ENCODE results near the gene ACADSB. TPM values are rescaled to one million over a fixed set of nuclear protein-coding genes. Genes with fewer than 3 reads are reported as not detected.

The ACADSB gene
- total RNA-seq, 3 donors from 2014 or later, result 22.6 to 32.4 (median 31.8) TPM

GRCh38 chr10:123101872-123102271, 93.1 kb downstream of the ACADSB start:
- intact Hi-C loops (cut with DNase I; ENCODE audit: low total_unique reads), result no loop called here

GRCh38 chr10:123102673-123103072, 93.9 kb downstream of the ACADSB start:
- H3K36me3 ChIP-seq, result no peaks in the 10 kb centered on the region
- no peak for TF ChIP-seq CTCF (IDR thresholded peaks at IDR 0.05)
- no peak for TF ChIP-seq POLR2A (IDR thresholded peaks at IDR 0.05)
- no peak for TF ChIP-seq POLR2AphosphoS5 (IDR thresholded peaks at IDR 0.05)
- no peak overlapping the region for H3K4me3 ChIP-seq
- H3K27me3 ChIP-seq, result peaks cover 0 to 16% of the 10 kb centered on the region in 2 donors
- no peaks in the 10 kb centered on the region for H3K9me3 ChIP-seq
- no peak overlapping the region for H3K27ac ChIP-seq
- no peaks in the 10 kb centered on the region for H3K4me1 ChIP-seq
- DNase-seq (ENCODE audit: low spot score in 2 of 2), result no peak
- intact Hi-C loops (cut with DNase I; ENCODE audit: low total_unique reads), result no loop called here

More at GRCh38 chr10:123101872-123102271, 93.1 kb downstream of the ACADSB start:
- no peaks in the 10 kb centered on the region for H3K4me1 ChIP-seq
- DNase-seq (ENCODE audit: low spot score in 2 of 2), result no peak
- H3K9me3 ChIP-seq, result no peaks in the 10 kb centered on the region
- TF ChIP-seq POLR2A (IDR thresholded peaks at IDR 0.05) (no peak), CTCF (IDR thresholded peaks at IDR 0.05) (no peak), POLR2AphosphoS5 (IDR thresholded peaks at IDR 0.05) (no peak)
- peaks cover 0 to 16% of the 10 kb centered on the region in 2 donors for H3K27me3 ChIP-seq
- no peaks in the 10 kb centered on the region for H3K36me3 ChIP-seq
- H3K27ac ChIP-seq, result no peak overlapping the region
- H3K4me3 ChIP-seq, result no peak overlapping the region

- H3K9me3 ChIP-seq, result no peaks in the 10 kb centered on the region
- no peak overlapping the region for H3K4me3 ChIP-seq
- peaks cover 0 to 16% of the 10 kb centered on the region in 2 donors for H3K27me3 ChIP-seq
- no peak for TF ChIP-seq POLR2A (IDR thresholded peaks at IDR 0.05)
- no peak for TF ChIP-seq CTCF (IDR thresholded peaks at IDR 0.05)
- TF ChIP-seq POLR2AphosphoS5 (IDR thresholded peaks at IDR 0.05), result no peak
- no peaks in the 10 kb centered on the region for H3K4me1 ChIP-seq
- no peak for DNase-seq (ENCODE audit: low spot score in 2 of 2)
- intact Hi-C loops (cut with DNase I; ENCODE audit: low total_unique reads), result no loop called here
- H3K36me3 ChIP-seq, result no peaks in the 10 kb centered on the region
- H3K27ac ChIP-seq, result no peak overlapping the region
These were observed 95.1 kb downstream of the ACADSB start for GRCh38 chr10:123103944-123104343.

Other genes with a start within 250 kb of the ACADSB start
- gene CUZD1, start 163.1 kb upstream of the ACADSB start, total RNA-seq, result 1 to 10 TPM in 1 of 3 donors, under 1 TPM in 2; 0.48 to 1.8 (median 0.98) TPM
- gene FAM24B, start 129.4 kb upstream of the ACADSB start, total RNA-seq, result 1 to 10 TPM; 3.7 to 6.6 (median 5.4) TPM
- not detected for gene FAM24A, start 98.4 kb upstream of the ACADSB start, total RNA-seq
- 1 to 10 TPM; 4.5 to 8.0 (median 7.5) TPM for gene C10orf88, start 54.8 kb upstream of the ACADSB start, total RNA-seq
- gene PSTK, start 28.6 kb upstream of the ACADSB start, total RNA-seq, result 1 to 10 TPM; 3.6 to 6.4 (median 3.7) TPM
- gene IKZF5, start 211 bp upstream of the ACADSB start, total RNA-seq, result 10 to 100 TPM; 10.5 to 17.7 (median 13.3) TPM
- not detected for gene HMX3, start 127.0 kb downstream of the ACADSB start, total RNA-seq
- gene HMX2, start 139.1 kb downstream of the ACADSB start, total RNA-seq, result not detected
- 100 to 1,000 TPM in 1 of 3 donors, 10 to 100 TPM in 2; 96.4 to 100 (median 98.1) TPM for gene BUB3, start 145.4 kb downstream of the ACADSB start, total RNA-seq

All from breast epithelium (tissue), 4 donors.